Panc1 (cell line): ENCODE data around the gene MRPL55. TPM values are rescaled to one million over a fixed set of nuclear protein-coding genes. Genes with fewer than 3 reads are reported as not detected.
A peak's percentile ranks its signal among the peaks of the same experiment; 100 is the strongest.

Experiments used
- ATAC-seq: fragments of 200-7000 bp; cut with Tn5 transposase; 2 replicates; pipeline ENCODE4 v1.9.1; 2020; ENCODE audit warnings: mild to moderate bottlenecking, moderate library complexity
- BruUV-seq: library from RNA; stranded (reverse); fragments of 400-500 nt; replicated peaks from 2 replicates; lab custom pipeline; 2021; lab: Mats Ljungman, UMichigan
- CTCF ChIA-PET: fragments of 300-600 bp; sonication (Branson Sonifier 250); formaldehyde crosslinking; loops from one replicate; lab custom pipeline; 2022; ENCODE audit warnings: antibody characterized with exemption; lab: Charles Lee
- POLR2A ChIA-PET: fragments of 300-600 bp; sonication (Branson Sonifier 250); formaldehyde crosslinking; loops from one replicate; lab custom pipeline; 2022; ENCODE audit warnings: antibody characterized with exemption; lab: Charles Lee
- DNase-seq: peaks from one replicate; pipeline ENCODE4 v3.0.0-alpha.2; 2010; ENCODE audit warnings: low read depth, low spot score
- H3K27ac ChIP-seq: 2 replicates; pipeline ENCODE4 v1.5.1; 2011; ENCODE audit warnings: mild to moderate bottlenecking, low read length, inconsistent platforms
- H3K27me3 ChIP-seq: fragments of 200-500 bp; sonication (Bioruptor generic); 2 replicates; pipeline ENCODE4 v1.6.0; 2014; ENCODE audit warnings: low read length, inconsistent platforms; ENCODE audit not compliant: control insufficient read depth, insufficient read depth
- H3K36me3 ChIP-seq: fragments of 200-500 bp; sonication (Bioruptor generic); 2 replicates; pipeline ENCODE4 v1.5.1; 2014; ENCODE audit warnings: inconsistent platforms, mild to moderate bottlenecking, low read length, moderate library complexity; ENCODE audit not compliant: control insufficient read depth, insufficient read depth
- H3K4me1 ChIP-seq: 2 replicates; pipeline ENCODE4 v1.5.1; 2011; ENCODE audit warnings: inconsistent platforms, mild to moderate bottlenecking, low read length, moderate library complexity; ENCODE audit not compliant: control insufficient read depth, insufficient read depth
- H3K4me3 ChIP-seq, 2 experiments: 2 replicates each; pipeline ENCODE4 v1.5.1; 2011 to 2012; ENCODE audit warnings: low read depth in 2 of 2, low read length in 2 of 2, mild to moderate bottlenecking in 2 of 2, inconsistent platforms in 1 of 2, moderate library complexity in 1 of 2
- H3K9me3 ChIP-seq: fragments of 200-500 bp; sonication (Bioruptor generic); 2 replicates; pipeline ENCODE4 v1.5.1; 2014; ENCODE audit warnings: low read depth, mild to moderate bottlenecking, inconsistent platforms, low read length, moderate library complexity; ENCODE audit not compliant: control insufficient read depth, insufficient read depth
- CTCF ChIP-seq: fragments of 450-650 bp; IDR thresholded peaks from 2 replicates; pipeline ENCODE4 v1.5.1; 2017; ENCODE audit warnings: mild to moderate bottlenecking
- POLR2AphosphoS5 ChIP-seq: IDR thresholded peaks from 2 replicates; pipeline ENCODE4 v1.6.1; 2012; ENCODE audit warnings: mild to moderate bottlenecking, low read depth, low read length, moderate library complexity
- REST ChIP-seq, 2 experiments: IDR thresholded peaks; 2 replicates each; pipeline ENCODE4 v1.6.1; 2011 to 2012; ENCODE audit warnings: low read depth in 2 of 2, control low read depth in 1 of 2, low read length in 1 of 2, mild to moderate bottlenecking in 1 of 2, moderate library complexity in 1 of 2; ENCODE audit not compliant: insufficient read depth in 1 of 2
- SIN3A ChIP-seq: IDR thresholded peaks from 2 replicates; pipeline ENCODE4 v1.6.1; 2012; ENCODE audit warnings: low read depth, mild to moderate bottlenecking, low read length, moderate library complexity, borderline replicate concordance; ENCODE audit not compliant: insufficient read depth
- TCF7L2 ChIP-seq: IDR thresholded peaks from 2 replicates; pipeline ENCODE4 v1.6.1; 2011; ENCODE audit warnings: mild to moderate bottlenecking, low read depth, low read length, inconsistent platforms
- in situ Hi-C: cut with HindIII; loops from 2 replicates; pipeline ENCODE4 v1.10.0; 2016; ENCODE audit warnings: low sequenced_read_pairs, low pct_unique_long_range_greater_than_20kb
- intact Hi-C: fragments of 100-400 bp; cut with micrococcal nuclease; formaldehyde crosslinking; loops from one replicate; pipeline ENCODE4 v1.10.0; 2022; ENCODE audit not compliant: unreplicated experiment
- total RNA-seq: library from RNA; stranded (reverse); gene quantifications from one replicate; pipeline ENCODE4 v1.2.1, GENCODE V29; 2021; ENCODE audit not compliant: unreplicated experiment

Gene MRPL55
- total RNA-seq, 1 experiment from 2014 or later: 53.0 TPM

- CTCF ChIA-PET: no interaction called here
- in situ Hi-C loops (no loop called here), intact Hi-C loops (no loop called here)
- Histone ChIP-seq H3K4me3 (no peak overlapping the region), H3K27me3 (no peaks in the 10 kb centered on the region; the same call in 1 of the 2 replicates), H3K4me1 (peaks cover 3% of the 10 kb centered on the region; the same call in 1 of the 2 replicates), H3K36me3 (no peaks in the 10 kb centered on the region), H3K27ac (no peak overlapping the region), H3K9me3 (no peaks in the 10 kb centered on the region)
- no TSS peak for BruUV-seq
- no peak for DNase-seq
- POLR2A ChIA-PET: no interaction called here
- no peak for ATAC-seq
- no peak for TF ChIP-seq TCF7L2
- TF ChIP-seq POLR2AphosphoS5: no peak
- TF ChIP-seq REST (IDR thresholded peaks at IDR 0.05; ENCODE audit: insufficient read depth in 1 of 2, low read depth in 2 of 2, low read length in 1 of 2): no peak
- no peak for TF ChIP-seq SIN3A
- TF ChIP-seq CTCF: no peak
Measured at GRCh38 chr1:228063251-228064191, 45.6 kb downstream of the MRPL55 start.

GRCh38 chr1:228062812-228063211, 46.3 kb downstream of the MRPL55 start:
- peaks cover 3% of the 10 kb centered on the region; the same call in 1 of the 2 replicates for H3K4me1 ChIP-seq
- H3K9me3 ChIP-seq: no peaks in the 10 kb centered on the region
- no peaks in the 10 kb centered on the region for H3K27me3 ChIP-seq
- POLR2A ChIA-PET: no interaction called here
- CTCF ChIA-PET: no interaction called here
- H3K27ac ChIP-seq: no peak overlapping the region
- H3K4me3 ChIP-seq: no peak overlapping the region
- intact Hi-C loops (no loop called here), in situ Hi-C loops (no loop called here)
- DNase-seq (no peak), ATAC-seq (peak; percentile 26)
- TF ChIP-seq POLR2AphosphoS5 (no peak), CTCF (no peak; the same call in 1 of the 2 replicates), REST (IDR thresholded peaks at IDR 0.05; ENCODE audit: insufficient read depth in 1 of 2, low read depth in 2 of 2, low read length in 1 of 2) (no peak), SIN3A (no peak), TCF7L2 (no peak)
- no peaks in the 10 kb centered on the region for H3K36me3 ChIP-seq
- no TSS peak for BruUV-seq
